ENCODE data around the gene OCLN. TPM values are rescaled to one million over a fixed set of nuclear protein-coding genes. Genes with fewer than 3 reads are reported as not detected.
"Not testable (repeated sequence)": the region's sequence is repeated elsewhere in the genome, so short reads cannot be mapped to it uniquely, and the experiment has no call there.

OCLN gene
- total RNA-seq, 2 experiments from 2014 or later = 0.57 to 2.1 TPM

DNA sequence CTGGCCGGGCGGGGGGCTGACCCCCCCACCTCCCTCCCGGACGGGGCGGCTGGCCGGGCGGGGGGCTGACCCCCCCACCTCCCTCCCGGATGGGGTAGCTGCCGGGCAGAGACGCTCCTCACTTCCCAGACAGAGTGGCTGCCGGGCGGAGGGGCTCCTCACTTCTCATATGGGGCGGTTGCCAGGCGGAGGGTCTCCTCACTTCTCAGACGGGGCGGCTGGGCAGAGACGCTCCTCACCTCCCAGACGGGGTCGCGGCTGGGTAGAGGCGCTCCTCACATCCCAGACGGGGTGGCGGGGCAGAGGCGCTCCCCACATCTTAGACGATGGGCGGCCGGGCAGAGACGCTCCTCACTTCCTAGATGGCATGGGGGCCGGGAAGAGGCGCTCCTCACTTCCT is 23.0 kb downstream of the OCLN start:
- H3K27me3 Mint-ChIP-seq; H3K9me3 Mint-ChIP-seq (ENCODE audit: low read depth); CTCF ChIA-PET; H3K36me3 Mint-ChIP-seq (ENCODE audit: low read depth); H3K4me3 Mint-ChIP-seq; ATAC-seq; H3K27ac Mint-ChIP-seq; DNase-seq; H3K4me1 Mint-ChIP-seq; intact Hi-C loops (cut with DNase I, micrococcal nuclease); POLR2A ChIA-PET: not testable (repeated sequence)

DNA sequence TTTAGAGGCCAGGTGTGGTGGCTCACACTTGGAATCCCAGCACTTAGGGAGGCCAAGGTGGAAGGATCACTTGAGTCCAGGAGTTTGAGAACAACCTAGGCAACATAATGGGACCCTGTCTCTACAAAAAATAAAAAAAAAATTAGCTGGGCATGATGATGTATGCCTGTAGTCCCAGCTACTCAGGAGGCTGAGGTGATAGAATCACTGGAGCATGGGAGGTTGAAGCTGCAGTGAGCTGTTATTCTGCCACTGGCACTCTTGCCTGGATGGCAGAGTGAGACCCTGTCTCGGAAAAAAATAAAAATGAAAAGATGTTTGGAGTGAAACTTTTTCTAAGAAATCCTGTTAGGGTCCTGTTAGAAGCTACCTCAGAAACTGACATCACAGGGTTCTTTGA is 24.2 kb downstream of the OCLN start:
- no peaks in the 10 kb centered on the region for H3K27me3 Mint-ChIP-seq
- POLR2A ChIA-PET = no interaction called here
- H3K27ac Mint-ChIP-seq = no peak overlapping the region
- H3K9me3 Mint-ChIP-seq (ENCODE audit: low read depth) = no peaks in the 10 kb centered on the region
- CTCF ChIA-PET = interaction anchor here (0.9 kb wide), 1 partner anchor 14 kb away, joined by 3 read pairs; no protein-coding TSS in a partner anchor
- DNase-seq (no peak), ATAC-seq (no peak)
- intact Hi-C loops (cut with DNase I, micrococcal nuclease) = no loop called here
- H3K4me3 Mint-ChIP-seq = no peak overlapping the region
- no peaks in the 10 kb centered on the region for H3K4me1 Mint-ChIP-seq
- H3K36me3 Mint-ChIP-seq (ENCODE audit: low read depth) = no peaks in the 10 kb centered on the region

DNA sequence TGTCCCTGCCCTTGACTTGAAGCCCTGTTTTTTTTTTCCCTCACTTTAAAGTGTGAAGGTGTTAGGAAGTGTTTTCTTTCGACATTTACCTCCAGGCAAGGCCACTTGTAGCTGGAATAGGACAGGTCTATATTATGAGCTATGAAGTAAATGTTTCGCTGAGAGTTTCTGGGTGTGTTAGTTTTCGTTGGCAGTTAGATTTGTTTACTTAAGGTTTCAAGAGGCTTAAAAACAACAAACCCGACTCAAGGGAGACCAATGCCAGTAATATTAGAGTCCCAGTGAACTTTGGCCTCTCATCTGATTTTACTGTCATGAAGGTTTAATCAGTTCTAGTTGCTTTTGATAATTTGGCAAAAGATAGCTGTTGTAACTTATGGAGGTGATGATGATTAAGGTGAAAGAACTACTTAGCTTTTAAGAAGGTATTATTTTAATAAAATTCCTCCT is 25.2 kb downstream of the OCLN start:
- ChIA-PET CTCF (interaction anchor here (0.9 kb wide), 1 partner anchor 15 kb away, joined by 3 read pairs; no protein-coding TSS in a partner anchor), POLR2A (no interaction called here)
- peaks cover 2% of the 10 kb centered on the region for H3K27me3 Mint-ChIP-seq
- ATAC-seq = no peak
- H3K36me3 Mint-ChIP-seq (ENCODE audit: low read depth) = no peaks in the 10 kb centered on the region
- no peak overlapping the region for H3K4me3 Mint-ChIP-seq
- no peaks in the 10 kb centered on the region for H3K9me3 Mint-ChIP-seq (ENCODE audit: low read depth)
- DNase-seq = no peak
- intact Hi-C loops (cut with DNase I, micrococcal nuclease) = no loop called here
- H3K27ac Mint-ChIP-seq = no peak overlapping the region
- H3K4me1 Mint-ChIP-seq = no peaks in the 10 kb centered on the region

DNA sequence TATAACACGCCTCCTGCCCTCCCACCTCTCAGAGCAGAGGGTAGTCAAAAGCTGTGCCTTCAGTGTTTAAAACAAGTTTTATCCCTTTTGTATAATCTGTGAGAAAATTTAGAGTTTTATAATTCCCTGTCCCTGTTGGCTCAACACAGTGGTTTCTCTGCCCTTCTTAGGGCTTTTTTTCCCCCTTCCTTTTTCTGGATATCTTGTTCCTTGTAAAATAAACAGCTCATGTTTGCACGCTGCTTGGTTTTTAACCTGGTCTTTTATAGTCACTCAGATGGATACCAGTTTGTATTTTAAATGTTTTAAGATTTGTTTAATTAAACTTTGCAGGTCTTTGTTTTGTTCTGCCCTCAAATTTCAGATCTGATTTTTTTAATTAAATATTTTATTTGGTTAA is 26.7 kb downstream of the OCLN start:
- H3K9me3 Mint-ChIP-seq (ENCODE audit: low read depth) = no peaks in the 10 kb centered on the region
- H3K27ac Mint-ChIP-seq = no peak overlapping the region
- no peaks in the 10 kb centered on the region for H3K36me3 Mint-ChIP-seq (ENCODE audit: low read depth)
- ChIA-PET CTCF (interaction anchor here (1.0 kb wide), 1 partner anchor 65 kb away, joined by 3 read pairs; no protein-coding TSS in a partner anchor), POLR2A (no interaction called here)
- no peak for ATAC-seq
- H3K27me3 Mint-ChIP-seq = peaks cover 2% of the 10 kb centered on the region
- no peaks in the 10 kb centered on the region for H3K4me1 Mint-ChIP-seq
- intact Hi-C loops (cut with DNase I, micrococcal nuclease) = no loop called here
- no peak for DNase-seq
- H3K4me3 Mint-ChIP-seq = no peak overlapping the region

DNA sequence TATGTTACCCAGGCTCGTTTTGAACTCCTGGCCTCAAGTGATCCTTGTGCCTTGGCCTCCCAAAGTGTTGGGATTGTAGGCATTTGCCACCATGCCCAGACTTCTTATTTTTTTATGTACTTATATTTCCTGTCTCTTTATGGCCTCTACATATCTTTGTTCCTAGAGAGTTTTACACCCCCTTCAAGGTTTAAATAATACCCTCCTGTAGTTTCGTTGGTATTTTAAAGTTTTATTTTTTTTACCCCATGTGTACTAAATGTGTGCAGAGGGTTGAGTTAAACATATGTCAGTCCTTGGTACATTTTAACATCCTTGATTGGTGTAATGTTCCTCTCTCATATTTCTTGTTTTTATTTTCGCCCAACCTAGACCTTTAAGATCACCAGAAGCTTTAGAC is 29.4 kb downstream of the OCLN start:
- no peak for DNase-seq
- Mint-ChIP-seq H3K4me3 (no peak overlapping the region), H3K27me3 (peaks cover 5% of the 10 kb centered on the region), H3K9me3 (ENCODE audit: low read depth) (no peaks in the 10 kb centered on the region), H3K36me3 (ENCODE audit: low read depth) (no peaks in the 10 kb centered on the region), H3K27ac (no peak overlapping the region), H3K4me1 (no peaks in the 10 kb centered on the region)
- POLR2A ChIA-PET = no interaction called here
- ATAC-seq = no peak
- CTCF ChIA-PET = interaction anchor here (1.4 kb wide), 1 partner anchor 9 kb away, joined by 4 read pairs; no protein-coding TSS in a partner anchor
- intact Hi-C loops (cut with DNase I, micrococcal nuclease) = loop anchor here in 1 of 2 experiments (2.0 kb wide), 1 partner anchor 19 kb away; no protein-coding TSS in a partner anchor

DNA sequence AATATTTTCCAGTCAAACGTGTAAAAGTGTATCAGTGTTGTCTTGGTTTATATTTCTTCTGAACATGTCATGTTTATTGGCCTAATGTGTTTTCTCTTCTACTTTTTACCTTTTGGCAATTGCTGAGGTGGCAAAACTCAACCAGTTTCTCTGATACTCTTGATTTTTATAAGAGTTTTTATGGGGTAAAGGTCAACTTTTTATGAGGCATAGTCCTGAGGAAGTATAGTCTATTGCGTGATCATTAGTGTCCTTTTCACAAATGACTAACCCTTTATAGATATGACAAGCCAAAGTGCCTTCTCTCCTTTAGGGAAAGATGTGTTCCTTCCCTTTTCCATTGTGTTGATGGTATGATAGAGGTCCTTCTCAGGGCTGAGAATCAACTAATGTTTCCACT is 32.9 kb downstream of the OCLN start:
- Mint-ChIP-seq H3K36me3 (ENCODE audit: low read depth) (no peaks in the 10 kb centered on the region), H3K9me3 (ENCODE audit: low read depth) (no peaks in the 10 kb centered on the region), H3K27ac (no peak overlapping the region), H3K4me3 (no peak overlapping the region), H3K27me3 (peaks cover 6% of the 10 kb centered on the region), H3K4me1 (no peaks in the 10 kb centered on the region)
- intact Hi-C loops (cut with DNase I, micrococcal nuclease) = no loop called here
- ATAC-seq (no peak), DNase-seq (no peak)
- CTCF ChIA-PET = no interaction called here
- POLR2A ChIA-PET = no interaction called here

DNA sequence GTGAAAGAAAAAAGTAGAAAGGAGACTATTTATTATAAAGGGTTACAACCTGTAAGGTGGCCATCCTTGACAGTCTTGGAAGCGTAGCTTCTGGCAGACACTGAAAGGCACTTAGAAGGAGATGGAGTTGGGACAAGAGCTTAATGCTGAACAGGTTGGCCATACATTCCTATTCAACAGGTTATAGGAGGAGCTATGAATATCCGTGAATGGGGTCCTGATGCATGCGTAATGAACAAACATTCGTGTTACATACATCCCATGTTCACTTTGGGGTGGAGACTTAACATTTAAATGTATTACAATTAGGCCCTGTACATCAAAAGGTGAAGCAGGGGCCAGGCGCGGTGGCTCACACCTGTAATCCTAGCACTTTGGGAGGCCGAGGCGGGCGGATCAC is 34.1 kb downstream of the OCLN start:
- H3K4me3 Mint-ChIP-seq = no peak overlapping the region
- H3K36me3 Mint-ChIP-seq (ENCODE audit: low read depth) = no peaks in the 10 kb centered on the region
- H3K4me1 Mint-ChIP-seq = no peaks in the 10 kb centered on the region
- POLR2A ChIA-PET = no interaction called here
- no peak overlapping the region for H3K27ac Mint-ChIP-seq
- DNase-seq = no peak
- intact Hi-C loops (cut with DNase I, micrococcal nuclease) = no loop called here
- no peak for ATAC-seq
- H3K27me3 Mint-ChIP-seq = peaks cover 8% of the 10 kb centered on the region
- CTCF ChIA-PET = no interaction called here
- H3K9me3 Mint-ChIP-seq (ENCODE audit: low read depth) = no peaks in the 10 kb centered on the region

DNA sequence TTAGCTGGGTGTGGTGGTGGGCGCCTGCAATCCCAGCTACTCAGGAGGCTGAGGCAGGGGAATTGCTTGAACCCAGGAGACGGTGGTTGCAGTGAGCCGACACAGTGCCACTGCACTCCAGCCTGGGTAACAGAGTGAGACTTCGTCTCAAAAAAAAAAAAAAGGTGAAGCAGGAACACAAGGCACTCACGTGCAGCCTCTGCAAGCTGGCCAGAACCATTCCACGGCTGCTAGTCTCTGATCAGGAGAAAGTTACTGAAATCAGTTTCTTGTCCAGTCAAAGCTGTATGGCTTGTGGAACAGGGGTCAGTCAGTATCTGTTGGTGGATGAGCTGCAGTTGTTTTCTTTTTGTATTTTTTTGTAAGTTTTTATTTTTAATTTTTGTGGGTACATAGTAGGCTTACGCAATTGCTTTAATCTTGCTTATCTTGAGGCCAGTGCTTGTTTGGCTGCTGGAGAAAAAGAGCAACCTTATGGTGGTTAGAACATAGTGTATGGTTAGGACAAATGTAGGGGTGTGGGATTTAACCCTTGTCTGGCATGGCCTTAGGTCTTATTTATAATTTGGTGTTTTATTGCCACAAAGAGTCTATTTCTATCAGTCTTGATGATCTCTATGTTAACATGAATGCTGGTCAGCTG is 34.7 kb downstream of the OCLN start:
- intact Hi-C loops (cut with DNase I, micrococcal nuclease) = no loop called here
- POLR2A ChIA-PET = no interaction called here
- H3K9me3 Mint-ChIP-seq (ENCODE audit: low read depth) = no peaks in the 10 kb centered on the region
- DNase-seq = no peak
- no peak overlapping the region for H3K4me3 Mint-ChIP-seq
- peaks cover 7% of the 10 kb centered on the region for H3K27me3 Mint-ChIP-seq
- H3K4me1 Mint-ChIP-seq = no peaks in the 10 kb centered on the region
- no peak for ATAC-seq
- CTCF ChIA-PET = no interaction called here
- H3K27ac Mint-ChIP-seq = no peak overlapping the region
- H3K36me3 Mint-ChIP-seq (ENCODE audit: low read depth) = no peaks in the 10 kb centered on the region

DNA sequence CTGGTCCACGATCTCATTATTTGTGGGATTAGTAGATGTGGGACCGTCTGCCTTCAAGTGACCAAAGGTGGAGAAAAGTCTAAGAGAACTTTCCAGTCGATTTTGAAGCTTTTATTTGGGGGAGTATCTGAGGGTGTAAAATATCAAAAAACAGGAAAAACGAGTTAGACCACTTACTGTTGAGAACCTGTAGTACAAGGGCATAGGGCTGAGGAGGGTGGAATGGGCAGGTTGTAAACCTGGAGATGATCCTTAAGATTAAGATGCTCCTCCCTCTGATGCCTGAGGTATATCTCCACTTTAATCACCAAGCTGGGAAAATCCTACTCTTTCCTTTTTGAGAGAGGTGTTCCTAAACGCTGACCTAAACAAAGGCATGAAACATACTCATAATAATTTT is 35.4 kb downstream of the OCLN start:
- H3K9me3 Mint-ChIP-seq (ENCODE audit: low read depth) = no peaks in the 10 kb centered on the region
- ChIA-PET CTCF (no interaction called here), POLR2A (no interaction called here)
- ATAC-seq (no peak), DNase-seq (no peak)
- no peaks in the 10 kb centered on the region for H3K4me1 Mint-ChIP-seq
- no peak overlapping the region for H3K27ac Mint-ChIP-seq
- no peaks in the 10 kb centered on the region for H3K36me3 Mint-ChIP-seq (ENCODE audit: low read depth)
- peaks cover 6% of the 10 kb centered on the region for H3K27me3 Mint-ChIP-seq
- intact Hi-C loops (cut with DNase I, micrococcal nuclease) = no loop called here
- H3K4me3 Mint-ChIP-seq = no peak overlapping the region

DNA sequence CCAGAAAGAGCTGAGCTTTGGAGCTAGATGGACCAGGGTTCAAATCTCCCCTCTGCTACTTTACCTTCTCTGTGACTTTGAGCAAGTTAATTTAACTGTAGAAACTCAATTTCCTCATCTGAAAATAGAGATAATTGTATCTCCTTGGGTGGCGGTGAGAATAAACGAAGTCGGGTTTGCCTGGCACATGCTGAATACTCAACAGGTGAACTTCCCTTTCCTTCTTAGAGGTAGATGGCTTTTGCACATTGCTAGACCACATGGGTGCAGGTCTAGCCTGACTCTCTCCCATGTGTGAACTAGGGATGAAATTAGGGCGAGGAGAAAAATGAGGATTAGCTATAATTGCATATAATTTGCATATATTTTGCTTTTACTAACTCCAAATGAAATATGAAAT is 36.0 kb downstream of the OCLN start:
- intact Hi-C loops (cut with DNase I, micrococcal nuclease) = no loop called here
- Mint-ChIP-seq H3K27ac (no peak overlapping the region), H3K27me3 (peaks cover 6% of the 10 kb centered on the region), H3K9me3 (ENCODE audit: low read depth) (no peaks in the 10 kb centered on the region), H3K36me3 (ENCODE audit: low read depth) (no peaks in the 10 kb centered on the region), H3K4me3 (no peak overlapping the region), H3K4me1 (no peaks in the 10 kb centered on the region)
- DNase-seq = no peak
- ATAC-seq = no peak
- POLR2A ChIA-PET = no interaction called here
- CTCF ChIA-PET = no interaction called here

DNA sequence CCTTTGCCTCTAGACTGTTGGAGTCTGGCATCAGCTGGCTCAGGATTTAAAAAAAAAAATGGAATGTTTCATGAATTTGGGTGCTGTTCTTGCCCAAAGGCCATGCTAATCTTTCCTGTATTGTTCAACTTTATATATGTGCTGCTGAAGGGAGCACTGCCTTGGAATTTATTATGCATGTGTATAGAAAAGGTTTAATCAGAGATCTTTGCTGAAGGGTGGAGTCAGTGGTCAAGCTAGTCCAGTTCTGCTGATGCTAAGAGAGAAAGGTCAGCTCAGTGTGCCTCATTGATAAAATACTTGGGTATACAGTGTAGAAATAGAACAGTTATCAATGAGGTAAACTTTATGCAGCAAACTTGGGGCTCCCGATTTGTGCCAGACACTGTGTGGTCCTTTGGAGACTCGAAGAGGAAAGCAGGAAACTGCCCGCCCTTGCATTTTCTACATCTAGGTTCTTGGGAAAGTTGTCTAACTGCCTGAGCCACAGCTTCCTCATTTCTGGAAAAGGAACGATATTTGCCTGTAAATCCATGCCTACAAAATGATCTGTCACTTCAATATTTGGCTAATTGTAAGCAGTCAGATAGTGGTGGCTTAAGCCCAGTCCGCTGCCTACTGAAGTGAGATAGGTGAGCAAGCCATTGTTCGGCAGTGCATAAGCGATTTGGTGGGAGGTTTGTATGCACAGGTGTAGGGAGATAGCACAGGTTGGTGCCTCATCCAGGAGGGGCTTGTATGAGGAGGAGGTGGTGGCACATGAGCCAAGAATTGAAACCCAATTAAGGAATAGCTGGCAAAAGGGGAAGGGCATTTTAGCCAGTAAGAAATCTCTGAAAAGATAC is 38.2 kb downstream of the OCLN start:
- ATAC-seq (no peak), DNase-seq (no peak)
- Mint-ChIP-seq H3K9me3 (ENCODE audit: low read depth) (no peaks in the 10 kb centered on the region), H3K27me3 (peaks cover 6% of the 10 kb centered on the region), H3K4me1 (no peaks in the 10 kb centered on the region), H3K27ac (no peak overlapping the region), H3K4me3 (no peak overlapping the region), H3K36me3 (ENCODE audit: low read depth) (no peaks in the 10 kb centered on the region)
- intact Hi-C loops (cut with DNase I, micrococcal nuclease) = no loop called here
- CTCF ChIA-PET = interaction anchor here (0.6 to 1.2 kb wide), 2 partner anchors 9 to 61 kb away, joined by 4 to 5 read pairs; no protein-coding TSS in a partner anchor
- POLR2A ChIA-PET = no interaction called here

DNA sequence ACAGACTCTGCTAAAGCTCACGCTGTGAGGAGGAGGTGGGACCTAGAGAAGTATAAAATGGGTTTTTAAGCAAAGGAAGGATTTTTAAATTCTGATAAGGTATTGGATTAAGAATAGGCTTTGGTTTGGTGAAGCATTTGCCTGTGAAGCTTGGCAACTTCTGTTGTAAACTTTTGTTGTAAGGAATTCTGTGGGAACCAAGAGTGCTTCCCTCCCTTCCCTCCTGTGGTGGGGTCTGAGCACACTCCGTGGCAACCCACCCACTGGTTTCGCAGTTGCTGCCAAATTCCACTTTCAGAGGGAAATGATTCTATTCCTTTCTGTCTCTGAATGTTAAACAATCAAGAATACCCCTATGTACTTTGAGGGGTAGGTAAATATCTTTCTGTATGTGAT is 38.8 kb downstream of the OCLN start:
- Mint-ChIP-seq H3K27ac (no peak overlapping the region), H3K9me3 (ENCODE audit: low read depth) (no peaks in the 10 kb centered on the region), H3K36me3 (ENCODE audit: low read depth) (no peaks in the 10 kb centered on the region), H3K27me3 (peaks cover 6% of the 10 kb centered on the region), H3K4me3 (no peak overlapping the region), H3K4me1 (no peaks in the 10 kb centered on the region)
- no peak for DNase-seq
- intact Hi-C loops (cut with DNase I, micrococcal nuclease) = no loop called here
- no peak for ATAC-seq
- CTCF ChIA-PET = interaction anchor here (1.2 kb wide), 1 partner anchor 9 kb away, joined by 4 read pairs; no protein-coding TSS in a partner anchor
- POLR2A ChIA-PET = no interaction called here
